Measurements from ENCODE around the gene YY1AP1. TPM values are rescaled to one million over a fixed set of nuclear protein-coding genes. Genes with fewer than 3 reads are reported as not detected.
"Not testable (repeated sequence)": the region's sequence is repeated elsewhere in the genome, so short reads cannot be mapped to it uniquely, and the experiment has no call there.

The YY1AP1 gene
- total RNA-seq, 4 donors from 2014 or later: 84.0 to 198 (median 92.1) TPM

DNA sequence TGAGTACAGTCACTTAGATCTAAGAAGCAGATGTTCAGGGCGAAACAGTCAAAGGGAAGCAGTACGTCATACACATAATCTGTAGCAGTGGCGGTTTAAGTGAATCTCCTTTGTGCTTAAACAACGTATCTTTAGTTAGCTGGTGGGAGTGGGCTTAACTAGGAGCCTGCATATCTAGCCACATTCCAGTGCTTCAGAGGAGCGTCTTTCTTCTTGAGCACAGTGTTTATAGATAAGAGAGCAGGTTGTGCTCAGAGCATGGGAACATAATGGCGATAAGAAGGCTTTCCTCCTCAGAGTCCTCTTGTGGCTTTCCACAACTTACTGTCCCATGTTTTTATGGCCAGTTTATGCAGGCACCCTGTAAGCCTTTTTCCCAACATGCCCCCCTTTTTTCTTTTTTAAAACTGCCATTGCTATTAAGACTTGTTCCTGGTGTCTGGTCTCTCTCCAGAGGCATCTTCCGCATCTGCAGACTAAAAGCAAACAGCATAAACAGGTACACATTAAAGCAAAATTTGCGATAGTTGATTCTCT, 3.5 kb upstream of the YY1AP1 start:
- no peaks in the 10 kb centered on the region for H3K9me3 ChIP-seq
- DNase-seq: no peak
- H3K27ac ChIP-seq: no peak overlapping the region
- H3K36me3 ChIP-seq: no peaks in the 10 kb centered on the region
- WGBS, 2 donors (ENCODE audit: low coverage in 1 of 2): 91 to 93% methylated on average over 8 of the region's 8 CpGs
- no peak overlapping the region for H3K4me3 ChIP-seq
- peaks cover 8 to 22% (median 10%) of the 10 kb centered on the region in 4 donors for H3K4me1 ChIP-seq
- intact Hi-C loops (cut with DNase I; ENCODE audit: low total_unique reads): no loop called here
- no peaks in the 10 kb centered on the region for H3K27me3 ChIP-seq
- TF ChIP-seq, protein P1, sequence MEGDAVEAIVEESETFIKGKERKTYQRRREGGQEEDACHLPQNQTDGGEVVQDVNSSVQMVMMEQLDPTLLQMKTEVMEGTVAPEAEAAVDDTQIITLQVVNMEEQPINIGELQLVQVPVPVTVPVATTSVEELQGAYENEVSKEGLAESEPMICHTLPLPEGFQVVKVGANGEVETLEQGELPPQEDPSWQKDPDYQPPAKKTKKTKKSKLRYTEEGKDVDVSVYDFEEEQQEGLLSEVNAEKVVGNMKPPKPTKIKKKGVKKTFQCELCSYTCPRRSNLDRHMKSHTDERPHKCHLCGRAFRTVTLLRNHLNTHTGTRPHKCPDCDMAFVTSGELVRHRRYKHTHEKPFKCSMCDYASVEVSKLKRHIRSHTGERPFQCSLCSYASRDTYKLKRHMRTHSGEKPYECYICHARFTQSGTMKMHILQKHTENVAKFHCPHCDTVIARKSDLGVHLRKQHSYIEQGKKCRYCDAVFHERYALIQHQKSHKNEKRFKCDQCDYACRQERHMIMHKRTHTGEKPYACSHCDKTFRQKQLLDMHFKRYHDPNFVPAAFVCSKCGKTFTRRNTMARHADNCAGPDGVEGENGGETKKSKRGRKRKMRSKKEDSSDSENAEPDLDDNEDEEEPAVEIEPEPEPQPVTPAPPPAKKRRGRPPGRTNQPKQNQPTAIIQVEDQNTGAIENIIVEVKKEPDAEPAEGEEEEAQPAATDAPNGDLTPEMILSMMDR (IDR thresholded peaks at IDR 0.05): no peak
- no peak for TF ChIP-seq POLR2A (IDR thresholded peaks at IDR 0.05)
- TF ChIP-seq POLR2AphosphoS5 (IDR thresholded peaks at IDR 0.05): no peak
- no peak for TF ChIP-seq EP300 (IDR thresholded peaks at IDR 0.05; ENCODE audit: low read depth)
- in situ Hi-C loops (cut with MboI; ENCODE audit: low pct_ligation_motif_present in 1 of 4, low pct_unique_long_range_greater_than_20kb in 1 of 4, low sequenced_read_pairs in 3 of 4): no loop called here

DNA sequence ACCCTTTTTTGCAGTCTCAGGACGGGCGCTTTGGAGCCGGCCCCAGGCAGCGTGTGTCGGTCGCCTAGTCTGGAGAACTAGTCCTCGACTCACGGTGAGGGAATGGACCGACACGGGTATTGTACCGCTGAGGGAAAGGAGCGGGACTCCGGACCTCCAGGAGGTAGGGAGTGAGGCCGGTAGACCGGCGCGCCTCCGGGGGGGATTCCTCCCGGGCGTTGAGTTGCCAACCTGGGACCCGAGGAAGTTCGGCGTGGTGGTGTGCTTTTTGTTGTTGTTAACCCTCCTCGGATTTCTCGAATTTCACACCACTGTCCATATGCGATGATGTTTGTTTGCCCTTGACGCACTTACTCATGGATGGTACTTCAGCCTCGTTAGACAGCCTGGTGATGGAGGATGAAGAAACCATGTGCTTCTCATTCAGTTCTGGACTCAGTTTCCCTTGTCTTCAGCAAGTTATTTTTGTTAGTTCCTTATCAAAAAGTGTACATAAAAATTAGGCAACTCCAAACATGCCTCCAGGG, 570 bp upstream of the YY1AP1 start, which contains the start of gene DAP3:
DAP3 (plus strand) TSS at position 11 of the 527 bp plus-strand sequence. CDS start 20,689 bp downstream, outside the sequence.
- H3K36me3 ChIP-seq; H3K27me3 ChIP-seq; H3K9me3 ChIP-seq; in situ Hi-C loops (cut with MboI; ENCODE audit: low pct_ligation_motif_present in 1 of 4, low pct_unique_long_range_greater_than_20kb in 1 of 4, low sequenced_read_pairs in 3 of 4); DNase-seq; intact Hi-C loops (cut with DNase I; ENCODE audit: low total_unique reads): not testable (repeated sequence)
- Histone ChIP-seq H3K27ac (peak within 1 kb of the TSS; percentile 94 to 98 (median 97)), H3K4me3 (peak within 1 kb of the TSS; percentile 79 to 91 (median 86)), H3K4me1 (peaks cover 16 to 38% (median 27%) of the 10 kb centered on the region in 4 donors)
- peak in 1 of 3 donors; percentile 55 for TF ChIP-seq POLR2AphosphoS5 (IDR thresholded peaks at IDR 0.05)
- WGBS, 2 donors (ENCODE audit: low coverage in 1 of 2): 0 to 1% methylated on average over 2 to 12 of the region's 28 CpGs

DNA sequence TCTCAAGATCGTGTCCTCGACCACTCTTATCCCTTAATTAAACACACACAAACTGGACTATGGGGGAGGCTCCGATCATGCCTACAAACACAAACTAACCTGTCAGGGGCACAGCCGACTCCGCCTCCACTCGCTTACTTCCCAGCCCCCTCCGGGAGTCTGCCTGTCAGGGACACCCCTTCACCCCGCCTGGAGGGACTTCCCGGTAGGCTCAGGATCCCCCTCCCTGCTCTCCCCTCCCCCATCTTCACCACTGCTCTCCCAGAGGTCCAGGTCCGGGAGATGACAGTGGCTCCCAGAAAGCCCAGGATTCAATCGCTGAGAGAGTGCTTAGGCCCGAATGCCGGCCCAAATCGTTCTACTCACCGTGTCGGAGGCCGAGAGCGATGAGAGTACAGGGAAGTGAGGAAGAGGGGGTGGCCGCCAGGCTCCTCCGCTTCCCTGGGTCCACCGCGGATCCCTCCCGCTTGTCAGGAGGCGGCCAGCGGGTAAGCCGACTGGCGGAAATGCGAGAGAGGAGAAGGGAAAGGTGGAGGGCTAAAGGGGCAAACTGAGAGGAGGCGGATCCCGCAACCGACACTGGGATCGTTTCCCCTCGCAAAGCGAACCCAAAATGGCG, 760 bp downstream of the YY1AP1 start:
- H3K36me3 ChIP-seq; intact Hi-C loops (cut with DNase I; ENCODE audit: low total_unique reads); in situ Hi-C loops (cut with MboI; ENCODE audit: low pct_ligation_motif_present in 1 of 4, low pct_unique_long_range_greater_than_20kb in 1 of 4, low sequenced_read_pairs in 3 of 4); H3K27me3 ChIP-seq; H3K9me3 ChIP-seq: not testable (repeated sequence)
- TF ChIP-seq, protein P1 (IDR thresholded peaks at IDR 0.05): peak in 1 of 5 experiments; percentile 9
- DNase-seq: peak; percentile 28
- Histone ChIP-seq H3K4me3 (peak overlapping the region; percentile 79 to 91 (median 86)), H3K4me1 (peaks cover 20 to 38% (median 28%) of the 10 kb centered on the region in 4 donors), H3K27ac (peak overlapping the region; percentile 94 to 98 (median 97))
- 0% methylated on average over 3 to 28 of the region's 35 CpGs for WGBS, 2 donors (ENCODE audit: low coverage in 1 of 2)

DNA sequence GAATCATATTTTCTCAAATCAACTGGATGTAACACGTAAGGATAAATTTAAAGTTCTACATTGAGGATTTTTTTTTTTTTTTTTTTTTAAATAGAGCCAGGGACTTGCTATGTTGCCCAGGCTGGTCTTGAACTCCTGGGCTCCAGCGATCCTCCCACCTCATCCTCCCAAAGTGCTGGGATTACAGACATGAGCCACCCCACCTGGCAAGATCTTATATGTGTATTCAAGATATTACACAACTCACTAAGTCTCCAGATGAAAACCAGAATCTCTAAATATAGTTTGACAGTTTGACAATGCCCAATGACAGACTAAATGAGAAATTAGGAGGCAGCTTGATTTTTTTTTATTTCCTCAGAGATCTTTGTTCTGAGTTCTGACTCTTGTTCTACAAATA, 6.8 kb downstream of the YY1AP1 start:
- Histone ChIP-seq H3K4me1 (peaks cover 10 to 24% (median 19%) of the 10 kb centered on the region in 4 donors), H3K27ac (no peak overlapping the region), H3K9me3 (no peaks in the 10 kb centered on the region), H3K27me3 (no peaks in the 10 kb centered on the region), H3K36me3 (peaks cover 0 to 26% (median 12%) of the 10 kb centered on the region in 4 donors), H3K4me3 (no peak overlapping the region)
- 93 to 100% methylated on average over 2 of the region's 2 CpGs for WGBS, 2 donors (ENCODE audit: low coverage in 1 of 2)
- DNase-seq: no peak
- no peak for TF ChIP-seq EP300 (IDR thresholded peaks at IDR 0.05; ENCODE audit: low read depth)
- no peak for TF ChIP-seq POLR2A (IDR thresholded peaks at IDR 0.05)
- TF ChIP-seq POLR2AphosphoS5 (IDR thresholded peaks at IDR 0.05): no peak
- TF ChIP-seq, protein P1 (IDR thresholded peaks at IDR 0.05): no peak
- intact Hi-C loops (cut with DNase I; ENCODE audit: low total_unique reads): no loop called here
- in situ Hi-C loops (cut with MboI; ENCODE audit: low pct_ligation_motif_present in 1 of 4, low pct_unique_long_range_greater_than_20kb in 1 of 4, low sequenced_read_pairs in 3 of 4): no loop called here
